Activated CD4-positive, alpha-beta T cell treated with anti-CD3 and anti-CD28 coated beads, Interleukin-2, Interleukin-6, amounts not matched to agents 100 ng/mL and 50 ng/mL, durations not matched to agents 16 hours and 8 hours (primary cell): ENCODE data around the gene CAMK4.

Source experiments
- DNase-seq: peaks from one replicate; pipeline ENCODE4 v3.0.0-alpha.2; 2020

The CAMK4 gene

GRCh38 chr5:111507276-111507675 lies 283.1 kb downstream of the CAMK4 start:
- no peak for DNase-seq

- DNase-seq, result no peak
Observed at GRCh38 chr5:111509119-111509518, 284.9 kb downstream of the CAMK4 start.

GRCh38 chr5:111511174-111511830 lies 287.1 kb downstream of the CAMK4 start:
- no peak for DNase-seq

- DNase-seq, result no peak
Observed at GRCh38 chr5:111511831-111512374, 287.7 kb downstream of the CAMK4 start.

DNA sequence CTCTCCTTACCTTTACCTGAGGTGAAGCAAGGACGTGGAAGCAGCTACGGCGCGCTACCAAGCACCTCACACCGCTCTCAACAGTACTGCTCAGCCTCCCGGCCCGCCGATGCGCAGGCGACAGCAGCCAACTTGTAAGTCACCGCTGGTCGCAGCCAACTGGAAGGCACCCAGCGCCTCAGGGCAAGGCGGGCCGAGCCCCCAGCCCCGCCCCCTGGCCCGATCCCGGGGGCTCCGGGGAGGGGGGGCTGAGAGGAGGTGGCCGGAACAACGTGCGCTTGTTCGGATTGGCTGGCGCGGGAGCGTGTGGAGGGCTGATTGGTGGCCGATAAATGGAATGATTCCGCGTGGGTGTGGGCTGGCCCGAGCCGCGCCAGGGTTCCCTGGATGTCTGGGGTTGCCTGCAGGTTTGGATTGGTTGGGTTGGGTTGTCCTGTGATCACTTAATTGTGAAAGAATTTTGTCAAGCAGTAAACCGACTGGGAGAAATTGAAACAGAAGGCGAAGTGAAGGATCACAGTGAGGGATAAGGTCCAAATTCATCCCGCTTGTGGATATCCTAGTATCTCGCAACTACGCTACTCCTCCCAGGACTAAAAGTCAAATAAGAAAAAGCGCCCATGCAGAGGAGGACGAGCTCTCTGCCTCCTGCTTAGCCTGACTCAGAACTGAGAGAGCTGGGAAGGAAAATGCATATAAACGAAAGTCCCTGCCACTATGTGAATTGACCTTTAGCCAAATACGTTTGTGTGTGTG lies 288.4 kb downstream of the CAMK4 start, which contains the start of gene STARD4:
Gene STARD4 (minus strand): TSS at position 161 of the 756 bp plus-strand sequence. CDS start 5,102 bp downstream, outside the sequence.
- peak; percentile 97 for DNase-seq

DNA sequence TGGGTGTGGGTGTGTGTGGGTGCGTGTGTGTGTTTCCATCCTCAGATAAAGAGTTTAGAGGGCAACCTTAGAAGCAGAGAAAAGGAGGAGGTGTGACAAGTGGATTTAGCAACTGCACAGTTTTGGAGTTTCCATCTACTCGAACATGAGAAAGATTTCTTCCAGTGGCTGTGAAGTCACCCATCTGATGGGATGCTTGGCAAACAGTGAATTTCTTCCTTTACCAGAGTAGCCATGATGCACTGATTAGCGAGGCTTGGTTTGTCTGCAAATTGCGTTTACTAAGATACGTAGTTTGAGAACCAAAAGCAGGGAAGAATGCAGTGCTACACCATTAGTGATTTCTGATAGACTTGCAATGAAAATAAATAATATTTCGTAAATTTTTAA lies 288.9 kb downstream of the CAMK4 start:
- DNase-seq, result no peak

DNA sequence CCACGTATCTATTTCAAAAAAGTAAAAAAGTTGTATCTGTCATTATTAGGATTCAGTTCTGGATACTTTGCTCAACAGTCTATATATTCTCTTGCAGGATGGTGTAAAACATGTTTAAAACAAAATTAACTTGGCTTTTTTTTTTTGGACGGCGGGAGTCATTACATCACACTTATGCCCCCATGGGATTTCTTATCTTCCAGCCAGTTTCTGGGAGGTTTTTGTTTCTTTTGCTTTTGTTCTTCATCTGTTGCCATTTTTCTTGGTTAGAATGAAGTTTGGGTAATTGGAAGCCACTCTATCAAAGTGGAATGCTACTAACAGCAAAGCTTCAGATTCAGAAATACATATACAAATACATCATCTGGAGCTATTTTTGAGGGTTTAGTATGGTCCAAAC lies 289.9 kb downstream of the CAMK4 start:
- DNase-seq, result no peak

- DNase-seq, result no peak
Observed at GRCh38 chr5:111517853-111518501, 293.8 kb downstream of the CAMK4 start.

- DNase-seq, result no peak
Observed at GRCh38 chr5:111518777-111519176, 294.6 kb downstream of the CAMK4 start.

DNA sequence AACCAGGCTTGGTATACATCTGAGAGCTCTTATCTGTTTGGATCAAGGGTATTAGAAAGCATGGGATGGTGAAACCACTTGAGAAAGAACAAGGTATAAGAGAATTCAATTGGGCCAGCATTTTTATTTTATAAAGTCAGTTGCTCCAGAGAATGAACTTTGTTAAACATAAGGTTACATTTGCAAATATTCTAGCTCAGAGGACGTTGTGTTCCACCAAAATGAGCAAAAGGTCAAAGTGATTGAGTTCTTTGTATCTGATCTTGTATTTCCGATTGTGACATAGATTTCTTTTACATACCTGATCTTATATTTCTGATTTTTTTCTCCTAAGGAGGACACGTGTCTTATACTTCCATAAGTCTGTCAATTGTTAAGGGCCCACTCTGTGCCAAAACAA lies 296.7 kb downstream of the CAMK4 start:
- DNase-seq, result no peak

GRCh38 chr5:111528056-111528455 lies 303.9 kb downstream of the CAMK4 start:
- DNase-seq, result no peak

DNA sequence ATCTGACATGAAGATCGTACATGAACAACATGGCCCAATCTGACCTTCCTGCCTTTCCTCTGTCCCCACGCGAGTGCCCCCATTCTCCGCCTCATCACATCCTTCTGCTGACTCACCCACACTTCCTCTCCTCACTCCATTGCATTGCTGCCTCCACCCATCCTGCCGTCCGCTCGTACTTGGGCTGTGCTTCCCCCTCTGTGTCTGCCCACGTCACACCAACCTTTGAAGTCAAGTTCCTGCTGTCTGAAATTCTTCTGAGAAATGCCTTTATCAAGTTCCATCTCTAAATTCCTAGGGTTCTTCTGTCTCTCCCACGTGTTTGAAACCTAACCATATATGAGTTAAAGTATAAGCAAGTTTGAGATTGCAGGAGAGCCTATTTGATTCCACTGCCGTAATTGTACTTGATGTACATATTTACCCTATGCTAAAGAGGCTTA lies 306.1 kb downstream of the CAMK4 start:
- DNase-seq, result peak; percentile 84

GRCh38 chr5:111532886-111533582 lies 308.9 kb downstream of the CAMK4 start:
- no peak for DNase-seq

GRCh38 chr5:111535879-111536549 lies 311.8 kb downstream of the CAMK4 start:
- no peak for DNase-seq

GRCh38 chr5:111537141-111538024 lies 313.2 kb downstream of the CAMK4 start:
- no peak for DNase-seq
